PFSK-1 (cell line): ENCODE results near the gene LRFN2.

Experiments
- POLR2AphosphoS5 ChIP-seq: IDR thresholded peaks from 2 replicates; pipeline ENCODE4 v1.6.1; 2012; ENCODE audit warnings: low read depth, mild to moderate bottlenecking, control low read depth, low read length, moderate library complexity
- TAF1 ChIP-seq: IDR thresholded peaks from 2 replicates; pipeline ENCODE4 v1.6.1; 2012; ENCODE audit warnings: low read length, control low read depth, borderline replicate concordance; ENCODE audit not compliant: insufficient read depth

DNA sequence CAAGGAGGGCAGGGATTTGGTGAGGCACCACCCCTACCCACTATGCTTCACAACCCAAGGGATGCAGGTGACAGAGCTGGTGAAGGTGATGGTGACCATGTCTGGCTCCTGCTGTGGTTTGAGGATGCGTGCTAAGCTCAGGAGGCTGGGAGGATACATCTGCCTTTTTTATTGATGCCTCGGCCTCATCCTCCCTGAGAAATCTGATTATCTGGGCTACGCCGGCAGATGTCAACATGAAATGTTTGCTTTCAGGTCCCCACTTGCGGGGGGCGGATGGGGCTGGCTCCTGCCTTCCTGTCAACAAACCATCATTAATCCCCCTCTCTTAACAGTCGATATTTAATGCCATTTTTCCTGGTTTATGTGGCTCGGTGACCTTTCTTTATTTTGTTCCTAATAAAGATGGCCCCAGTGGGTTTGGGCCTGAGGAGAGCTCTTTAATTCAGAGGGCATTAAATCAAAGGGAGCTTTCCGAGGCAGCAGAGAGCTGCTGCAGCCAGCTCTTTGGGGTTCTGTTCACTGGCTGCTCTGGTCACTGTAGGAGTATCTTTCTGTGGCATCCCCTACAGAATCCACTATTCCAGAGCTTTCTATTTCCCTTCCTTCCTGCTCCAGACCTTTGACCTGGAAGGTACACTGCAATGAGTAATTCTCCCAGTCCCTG, 33.5 kb upstream of the LRFN2 start:
- TF ChIP-seq POLR2AphosphoS5 (no peak), TAF1 (no peak)
